Effector memory CD8-positive, alpha-beta T cell (primary cell): ENCODE results near the gene TMEM245.
A peak's percentile ranks its signal among the peaks of the same experiment; 100 is the strongest.

Experiments
- ATAC-seq: fragments of 150-1000 bp; cut with Tn5 transposase; replicated peaks from 2 replicates; pipeline ENCODE4 v1.10.0; 2021; ENCODE audit warnings: mild to moderate bottlenecking, moderate library complexity
- DNase-seq, 3 experiments: peaks; one replicate each; pipeline ENCODE4 v3.0.0; 2021
- H3K27ac Mint-ChIP-seq, 2 donors: one replicate each; pipeline ENCODE4 v1.8.0; 2022; ENCODE audit warnings: mild to moderate bottlenecking in 2 of 2, mixed read lengths in 2 of 2, moderate library complexity in 2 of 2
- H3K27me3 Mint-ChIP-seq, 2 donors: one replicate each; pipeline ENCODE4 v1.8.0; 2022; ENCODE audit warnings: mixed read lengths in 2 of 2
- H3K36me3 Mint-ChIP-seq: one replicate; pipeline ENCODE4 v1.8.0; 2022; ENCODE audit warnings: mild to moderate bottlenecking, moderate library complexity, mixed read lengths; ENCODE audit not compliant: insufficient read depth
- H3K4me1 Mint-ChIP-seq, 2 donors: one replicate each; pipeline ENCODE4 v1.8.0; 2022; ENCODE audit warnings: low read depth in 2 of 2, mixed read lengths in 2 of 2
- H3K4me3 Mint-ChIP-seq, 2 donors: one replicate each; pipeline ENCODE4 v1.8.0; 2022; ENCODE audit warnings: mild to moderate bottlenecking in 2 of 2, mixed read lengths in 2 of 2, moderate library complexity in 2 of 2
- H3K9me3 Mint-ChIP-seq, 2 donors: one replicate each; pipeline ENCODE4 v1.8.0; 2022; ENCODE audit warnings: mixed read lengths in 2 of 2

Gene TMEM245

DNA sequence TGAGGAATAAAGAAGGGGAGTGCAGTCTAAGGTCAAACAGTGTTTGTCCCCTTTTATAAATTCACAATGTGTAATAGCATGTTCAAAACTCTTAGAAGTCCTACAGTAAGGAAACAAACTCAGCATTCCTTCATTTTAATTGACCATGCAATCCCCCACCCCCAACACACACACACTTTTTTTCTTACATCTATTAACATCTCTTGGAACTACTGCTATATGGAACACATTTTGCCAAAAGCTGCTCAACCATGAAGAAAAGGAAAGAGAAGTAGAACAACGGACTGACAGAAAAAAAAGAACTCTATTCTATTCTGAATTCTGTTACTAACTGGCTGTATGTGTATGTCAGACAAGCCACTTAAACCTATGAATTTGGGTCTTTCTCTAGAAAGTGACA is 103.6 kb downstream of the TMEM245 start:
- Mint-ChIP-seq H3K9me3 (no peaks in the 10 kb centered on the region), H3K4me3 (no peak overlapping the region), H3K27me3 (no peaks in the 10 kb centered on the region), H3K27ac (no peak overlapping the region), H3K36me3 (peaks cover 27% of the 10 kb centered on the region), H3K4me1 (peaks cover 15 to 24% of the 10 kb centered on the region in 2 donors)
- ATAC-seq (no peak), DNase-seq (no peak)

DNA sequence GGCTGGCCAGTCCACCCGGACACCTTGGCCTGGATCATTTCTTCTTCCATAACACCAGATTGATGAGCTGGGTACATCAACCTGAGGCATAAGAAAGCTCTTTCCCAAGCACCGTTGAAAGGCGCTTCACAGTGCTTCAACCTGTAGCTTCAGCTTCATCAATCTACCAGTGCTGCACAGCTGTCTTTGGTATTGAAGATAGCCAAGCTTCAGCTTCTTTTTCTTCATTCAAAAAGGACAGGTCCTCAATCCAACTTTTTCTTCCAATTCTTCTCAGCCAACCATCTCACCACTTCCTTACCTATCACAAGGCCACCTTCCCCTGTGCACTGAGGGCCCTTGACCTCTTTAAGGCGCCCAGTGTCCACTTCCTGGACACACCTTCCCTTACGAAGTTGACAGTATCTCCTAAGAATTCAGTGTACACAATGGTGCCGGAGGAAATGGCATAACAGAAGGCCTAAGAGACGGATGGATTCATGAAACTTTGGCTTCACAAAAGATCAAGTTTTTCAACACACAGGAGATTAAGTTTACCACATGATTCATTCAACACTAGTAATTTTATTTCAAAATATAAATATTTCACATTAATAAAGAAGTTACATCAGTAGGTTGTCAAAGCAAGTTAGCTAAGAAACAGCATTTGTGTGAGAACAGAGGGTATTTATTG is 105.0 kb downstream of the TMEM245 start:
- no peaks in the 10 kb centered on the region for H3K27me3 Mint-ChIP-seq
- no peaks in the 10 kb centered on the region for H3K9me3 Mint-ChIP-seq
- no peak overlapping the region for H3K4me3 Mint-ChIP-seq
- no peak for ATAC-seq
- H3K4me1 Mint-ChIP-seq = peaks cover 19 to 30% of the 10 kb centered on the region in 2 donors
- DNase-seq = no peak
- H3K36me3 Mint-ChIP-seq = peaks cover 16% of the 10 kb centered on the region
- peak overlapping the region in 1 of 2 donors; percentile 61 for H3K27ac Mint-ChIP-seq

DNA sequence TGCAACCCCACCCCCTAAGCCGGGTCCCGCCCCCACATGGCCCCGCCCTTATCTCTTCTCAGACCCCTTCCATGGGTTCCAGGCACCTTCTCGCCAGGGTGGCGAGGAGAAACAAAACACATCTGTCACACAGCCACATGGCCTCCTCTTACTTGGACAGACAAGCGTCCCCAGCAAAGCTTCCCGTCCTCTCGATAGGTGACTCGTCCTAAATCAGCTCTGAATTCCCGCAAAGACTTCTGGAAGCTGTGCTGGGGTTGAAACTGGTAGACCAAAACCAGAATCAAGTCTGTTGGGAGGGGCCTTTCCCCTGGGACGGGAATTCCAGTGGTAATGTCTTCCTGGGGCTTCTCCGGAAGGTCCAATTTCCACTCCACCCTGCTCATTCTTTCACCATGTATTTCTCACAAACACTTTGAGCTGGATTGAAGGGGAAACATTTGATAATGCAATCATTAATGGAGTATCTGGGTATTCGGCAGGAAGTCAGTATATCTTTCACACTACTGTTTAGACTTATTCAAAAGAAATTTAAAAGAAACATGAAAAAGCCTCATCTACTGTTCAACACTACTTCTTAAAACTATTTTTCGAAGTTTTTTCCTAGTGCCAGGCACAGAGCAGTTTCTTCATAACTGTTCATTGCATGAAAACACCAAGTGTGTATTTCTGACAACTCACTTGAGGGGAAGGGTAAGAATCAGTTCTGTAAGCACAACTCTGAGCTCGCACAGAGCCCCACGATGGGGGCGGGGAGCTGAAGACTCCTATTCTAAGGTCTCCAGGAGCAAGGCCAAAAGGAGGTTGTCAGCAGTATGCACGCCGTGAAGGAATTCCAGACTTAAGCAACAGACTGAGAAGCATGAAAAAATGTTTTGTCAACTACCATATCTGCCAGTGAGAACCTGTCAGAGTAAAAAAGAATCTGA is 105.8 kb downstream of the TMEM245 start:
- Mint-ChIP-seq H3K9me3 (no peaks in the 10 kb centered on the region), H3K4me3 (peak overlapping the region; percentile 97 to 98), H3K4me1 (peaks cover 19 to 27% of the 10 kb centered on the region in 2 donors), H3K27ac (peak overlapping the region; percentile 61 to 91), H3K27me3 (no peaks in the 10 kb centered on the region), H3K36me3 (peaks cover 9% of the 10 kb centered on the region)
- DNase-seq (no peak), ATAC-seq (no peak)

DNA sequence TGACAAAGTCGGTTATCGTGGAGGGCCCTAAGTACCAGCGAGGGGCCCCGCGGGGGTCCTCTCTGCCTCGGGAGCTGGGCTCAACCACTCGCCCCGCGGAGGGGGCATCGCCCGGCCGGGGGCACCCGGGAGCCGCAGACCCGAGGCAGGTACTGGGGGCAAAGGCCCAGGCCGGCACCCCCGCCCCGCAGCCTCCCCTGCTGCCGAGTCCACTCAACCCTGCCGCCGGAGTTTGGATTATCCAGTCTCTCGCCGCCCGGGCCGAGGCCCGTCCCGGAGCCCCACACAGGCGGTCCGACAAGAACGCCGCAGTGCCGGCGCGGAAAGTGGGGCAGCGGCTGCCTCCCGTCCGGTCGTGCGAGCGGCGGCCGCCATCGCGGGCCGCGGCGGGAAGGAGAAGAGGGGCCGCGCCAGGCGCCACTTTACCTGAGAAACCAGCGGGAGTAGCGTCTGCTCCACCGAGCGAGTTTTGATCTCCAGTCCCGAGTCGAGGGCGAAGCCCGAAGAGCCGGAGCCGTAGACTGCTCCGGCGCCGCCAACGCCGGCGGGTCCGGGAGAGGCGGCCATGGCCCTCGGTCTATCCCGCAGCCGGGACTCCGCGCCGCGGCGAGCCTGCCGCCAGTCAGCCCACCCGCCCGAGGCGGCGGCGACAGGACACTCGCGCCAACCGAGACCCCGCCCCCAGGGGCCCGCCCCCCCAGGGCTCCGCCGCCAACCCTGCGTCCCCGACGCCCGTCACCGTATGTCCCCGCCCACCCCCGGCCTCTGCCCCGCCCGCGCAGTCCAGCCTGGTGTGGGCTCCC is 106.7 kb downstream of the TMEM245 start, which contains the start of gene CTNNAL1:
Gene CTNNAL1 (minus strand): TSS at position 624 of the 803 bp plus-strand sequence. CDS start 57 bp downstream, at position 567.
- peaks cover 19 to 27% of the 10 kb centered on the region in 2 donors for H3K4me1 Mint-ChIP-seq
- peak; percentile 90 for ATAC-seq
- H3K4me3 Mint-ChIP-seq = peak within 1 kb of the TSS; percentile 97 to 98
- peak within 1 kb of the TSS; percentile 91 to 94 for H3K27ac Mint-ChIP-seq
- H3K27me3 Mint-ChIP-seq = no peaks in the 10 kb centered on the region
- H3K36me3 Mint-ChIP-seq = peaks cover 12% of the 10 kb centered on the region
- no peaks in the 10 kb centered on the region for H3K9me3 Mint-ChIP-seq
- peak; percentile 79 to 84 (median 84) for DNase-seq

DNA sequence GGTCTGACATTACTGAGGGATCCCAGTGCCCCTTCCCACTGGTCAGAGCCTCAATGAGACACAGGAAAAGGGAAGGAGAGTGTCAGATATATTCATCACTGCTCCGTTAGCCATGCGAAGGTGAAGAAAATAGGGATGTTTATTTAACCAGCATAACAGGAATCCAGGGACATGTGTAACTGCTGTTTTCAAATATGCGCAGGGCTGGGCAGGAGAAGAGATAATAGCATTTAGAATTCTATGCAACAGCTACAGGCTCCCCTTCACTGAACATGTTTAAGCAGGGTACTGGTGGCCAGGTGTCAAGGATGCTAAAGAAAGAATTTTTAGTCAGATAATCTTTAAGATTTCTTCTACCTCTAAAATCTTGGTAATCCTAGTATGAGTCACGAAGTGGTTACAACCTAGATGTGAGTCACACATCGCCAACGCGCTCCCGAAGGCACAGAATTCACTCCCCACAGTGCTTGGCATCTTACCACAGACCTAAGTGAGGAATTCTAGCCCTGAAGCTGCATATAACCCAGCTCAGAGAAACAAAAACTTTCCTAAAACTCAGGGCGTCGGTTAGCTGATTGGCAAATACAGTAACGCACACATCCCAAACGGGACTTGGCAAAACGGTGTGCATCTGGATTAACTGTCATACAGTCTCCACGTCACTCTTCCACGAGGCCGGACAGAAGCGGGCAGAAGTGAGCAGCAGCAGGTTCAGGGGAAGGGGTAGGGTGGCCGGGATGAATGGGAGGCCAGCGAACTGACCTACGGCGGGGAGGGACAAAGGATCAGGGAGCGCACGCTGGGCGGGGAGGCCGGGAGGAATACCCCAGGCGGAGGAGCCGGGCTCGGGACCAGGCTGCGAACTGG is 107.5 kb downstream of the TMEM245 start:
- H3K4me3 Mint-ChIP-seq = peak overlapping the region; percentile 97 to 98
- ATAC-seq (no peak), DNase-seq (peak in 2 of 3 experiments; percentile 2 to 3)
- peak overlapping the region; percentile 91 to 94 for H3K27ac Mint-ChIP-seq
- H3K27me3 Mint-ChIP-seq = no peaks in the 10 kb centered on the region
- peaks cover 19 to 27% of the 10 kb centered on the region in 2 donors for H3K4me1 Mint-ChIP-seq
- H3K36me3 Mint-ChIP-seq = peaks cover 9% of the 10 kb centered on the region
- no peaks in the 10 kb centered on the region for H3K9me3 Mint-ChIP-seq

DNA sequence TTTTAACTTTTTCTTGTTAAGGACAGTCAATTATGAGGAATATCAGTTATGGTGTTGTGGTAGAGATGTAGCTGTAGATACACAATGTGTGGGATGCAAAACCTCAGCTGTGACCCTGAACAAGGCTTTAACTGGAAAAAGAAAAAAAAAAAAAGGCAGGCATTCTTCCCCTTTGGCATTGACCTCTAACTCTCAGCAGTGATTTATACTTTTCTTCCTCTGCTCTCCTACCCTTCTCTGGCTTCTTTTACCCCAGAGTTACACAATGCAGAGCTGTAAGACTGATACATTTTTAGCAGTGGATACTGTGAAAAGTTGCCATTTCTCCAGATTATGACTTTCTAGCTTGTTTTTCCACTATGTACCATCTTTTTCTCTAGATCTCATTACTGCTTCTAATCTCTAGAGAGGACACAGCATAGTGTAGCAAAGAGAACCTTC is 108.5 kb downstream of the TMEM245 start:
- H3K4me3 Mint-ChIP-seq = no peak overlapping the region
- no peaks in the 10 kb centered on the region for H3K9me3 Mint-ChIP-seq
- no peak for DNase-seq
- H3K27me3 Mint-ChIP-seq = no peaks in the 10 kb centered on the region
- peak overlapping the region in 1 of 2 donors; percentile 91 for H3K27ac Mint-ChIP-seq
- H3K4me1 Mint-ChIP-seq = peaks cover 19 to 27% of the 10 kb centered on the region in 2 donors
- no peak for ATAC-seq
- peaks cover 9% of the 10 kb centered on the region for H3K36me3 Mint-ChIP-seq

DNA sequence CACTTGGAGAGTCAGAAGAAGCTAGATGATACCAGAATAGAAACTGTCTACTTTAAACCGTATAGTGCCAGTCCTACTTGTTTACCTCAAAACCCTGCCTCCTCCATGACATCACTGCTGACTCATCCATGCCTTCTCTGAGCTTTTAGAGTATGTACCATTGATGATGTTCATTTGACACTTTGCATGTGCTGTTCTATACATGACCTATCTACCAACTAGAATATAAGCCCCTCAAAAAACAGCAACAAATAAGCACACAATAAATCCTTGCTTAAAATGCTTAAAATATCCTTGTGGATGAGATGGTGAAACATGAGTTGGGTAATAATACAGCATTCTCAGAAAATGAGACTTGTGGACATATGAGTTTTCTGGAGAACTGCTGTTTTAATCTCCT is 109.0 kb downstream of the TMEM245 start:
- DNase-seq (peak; percentile 18 to 40 (median 21)), ATAC-seq (peak; percentile 13)
- Mint-ChIP-seq H3K27me3 (no peaks in the 10 kb centered on the region), H3K4me1 (peaks cover 19 to 27% of the 10 kb centered on the region in 2 donors), H3K9me3 (no peaks in the 10 kb centered on the region), H3K4me3 (no peak overlapping the region), H3K36me3 (peaks cover 9% of the 10 kb centered on the region), H3K27ac (no peak overlapping the region)

DNA sequence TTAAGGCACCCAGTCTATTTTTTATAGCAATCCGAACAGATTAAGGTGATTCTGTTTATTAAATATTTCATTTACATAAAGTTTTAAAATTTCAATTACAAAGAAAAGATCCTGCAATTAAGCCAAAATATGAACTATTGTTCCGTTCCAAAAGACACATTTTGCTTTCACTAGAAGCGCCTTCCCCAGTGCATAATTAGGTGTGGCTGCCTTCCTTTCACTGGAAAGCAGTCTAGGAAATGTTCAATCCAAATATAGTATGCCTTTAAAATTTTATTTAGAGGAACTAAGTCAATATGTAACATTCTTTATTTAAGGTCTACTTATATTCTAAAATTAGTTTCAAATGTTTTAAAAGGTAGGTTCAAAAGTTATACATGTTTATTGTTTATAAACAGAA is 114.1 kb downstream of the TMEM245 start:
- Mint-ChIP-seq H3K27me3 (no peaks in the 10 kb centered on the region), H3K36me3 (peaks cover 2% of the 10 kb centered on the region), H3K9me3 (peaks cover 0 to 2% of the 10 kb centered on the region in 2 donors), H3K4me1 (peaks cover 2% of the 10 kb centered on the region in 2 donors), H3K27ac (no peak overlapping the region), H3K4me3 (no peak overlapping the region)
- no peak for ATAC-seq
- DNase-seq = no peak

DNA sequence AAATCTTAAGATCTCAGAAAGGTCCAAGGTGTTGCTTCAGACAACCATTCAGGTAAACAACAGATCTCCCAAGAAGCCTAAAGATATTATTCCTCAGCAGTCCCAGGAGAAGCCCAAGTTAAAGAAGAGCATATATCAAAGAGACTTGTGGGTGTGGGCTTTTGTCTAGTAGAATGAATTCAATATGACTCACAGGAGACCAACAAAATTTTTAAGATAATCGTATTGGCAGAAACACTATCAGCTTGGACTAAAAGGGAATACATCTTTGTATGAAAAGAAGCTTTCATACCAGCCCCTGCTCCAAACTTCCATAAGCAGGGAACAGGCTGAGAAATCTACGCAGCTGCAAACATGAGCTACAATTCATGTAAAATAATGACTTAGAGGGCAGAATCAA is 116.6 kb downstream of the TMEM245 start:
- no peaks in the 10 kb centered on the region for H3K36me3 Mint-ChIP-seq
- ATAC-seq (no peak), DNase-seq (no peak)
- H3K27me3 Mint-ChIP-seq = no peaks in the 10 kb centered on the region
- no peak overlapping the region for H3K4me3 Mint-ChIP-seq
- H3K9me3 Mint-ChIP-seq = peaks cover 0 to 2% of the 10 kb centered on the region in 2 donors
- no peak overlapping the region for H3K27ac Mint-ChIP-seq
- H3K4me1 Mint-ChIP-seq = peaks cover 0 to 2% of the 10 kb centered on the region in 2 donors

DNA sequence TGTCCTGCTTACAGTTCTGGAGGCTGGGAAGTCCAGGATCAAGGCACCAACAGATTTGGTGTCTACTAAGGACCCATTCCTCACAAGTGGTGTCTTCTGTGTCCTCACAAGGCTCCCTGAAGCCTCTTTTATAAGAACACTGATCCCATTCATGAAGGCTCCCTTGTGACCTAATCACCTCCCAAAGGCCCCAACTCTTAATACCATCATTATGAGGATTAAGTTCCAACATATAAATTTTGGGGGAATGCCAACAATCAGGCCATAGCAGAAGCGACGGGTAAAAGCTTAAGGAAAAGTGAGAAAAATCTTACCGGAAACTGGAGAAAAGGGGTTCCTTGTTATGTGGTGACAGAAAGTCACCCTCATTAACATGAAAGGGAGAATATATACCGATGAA is 117.6 kb downstream of the TMEM245 start:
- peaks cover 0 to 2% of the 10 kb centered on the region in 2 donors for H3K4me1 Mint-ChIP-seq
- peaks cover 0 to 2% of the 10 kb centered on the region in 2 donors for H3K9me3 Mint-ChIP-seq
- DNase-seq (no peak), ATAC-seq (no peak)
- H3K27me3 Mint-ChIP-seq = no peaks in the 10 kb centered on the region
- H3K27ac Mint-ChIP-seq = no peak overlapping the region
- no peak overlapping the region for H3K4me3 Mint-ChIP-seq
- H3K36me3 Mint-ChIP-seq = no peaks in the 10 kb centered on the region

DNA sequence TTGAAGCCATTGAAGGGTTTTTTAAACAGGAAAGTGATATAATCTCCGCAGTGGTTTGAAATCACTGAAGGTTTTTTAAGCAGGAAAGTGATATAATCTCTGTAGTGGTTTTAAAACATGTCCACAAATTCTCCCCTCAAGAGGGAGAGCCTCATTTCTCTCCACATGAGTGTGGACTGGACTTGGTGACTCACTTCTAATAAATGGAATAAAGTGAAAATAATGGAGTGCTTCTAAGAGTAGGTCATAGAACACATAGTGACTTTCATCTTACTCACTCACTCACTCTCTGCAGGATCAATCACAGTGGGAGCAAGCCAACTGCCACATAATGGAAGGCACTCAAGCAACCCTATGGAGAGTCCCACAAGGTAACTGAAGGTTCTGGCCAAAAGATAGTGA is 118.5 kb downstream of the TMEM245 start:
- Mint-ChIP-seq H3K27ac (no peak overlapping the region), H3K4me1 (peaks cover 0 to 2% of the 10 kb centered on the region in 2 donors), H3K27me3 (no peaks in the 10 kb centered on the region), H3K9me3 (peaks cover 0 to 2% of the 10 kb centered on the region in 2 donors), H3K4me3 (no peak overlapping the region), H3K36me3 (no peaks in the 10 kb centered on the region)
- DNase-seq = no peak
- ATAC-seq = no peak

DNA sequence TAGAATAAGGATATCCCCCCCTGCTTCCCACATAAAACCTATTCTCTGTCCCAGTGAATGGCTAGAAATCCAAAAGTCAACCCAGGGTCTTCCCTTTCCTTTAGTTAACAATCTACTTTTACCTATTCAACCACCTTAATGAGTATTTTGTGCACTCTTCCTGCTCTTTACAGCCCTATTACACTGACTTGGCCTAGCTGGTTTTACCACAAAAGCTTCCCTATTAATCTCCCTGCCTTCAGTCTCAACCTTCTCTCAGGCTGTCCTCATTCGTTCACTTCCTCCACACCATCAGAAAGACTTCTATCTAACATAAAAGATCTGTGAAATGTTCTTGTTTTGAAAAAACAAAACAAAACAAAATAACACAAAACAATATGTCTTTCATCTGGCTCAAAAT is 122.6 kb downstream of the TMEM245 start:
- no peak for DNase-seq
- H3K27me3 Mint-ChIP-seq = no peaks in the 10 kb centered on the region
- H3K4me1 Mint-ChIP-seq = peaks cover 3 to 5% of the 10 kb centered on the region in 2 donors
- no peak for ATAC-seq
- H3K36me3 Mint-ChIP-seq = no peaks in the 10 kb centered on the region
- H3K27ac Mint-ChIP-seq = no peak overlapping the region
- no peaks in the 10 kb centered on the region for H3K9me3 Mint-ChIP-seq
- H3K4me3 Mint-ChIP-seq = no peak overlapping the region
